ENCODE results near the gene UGT1A6.

UGT1A6 gene

DNA sequence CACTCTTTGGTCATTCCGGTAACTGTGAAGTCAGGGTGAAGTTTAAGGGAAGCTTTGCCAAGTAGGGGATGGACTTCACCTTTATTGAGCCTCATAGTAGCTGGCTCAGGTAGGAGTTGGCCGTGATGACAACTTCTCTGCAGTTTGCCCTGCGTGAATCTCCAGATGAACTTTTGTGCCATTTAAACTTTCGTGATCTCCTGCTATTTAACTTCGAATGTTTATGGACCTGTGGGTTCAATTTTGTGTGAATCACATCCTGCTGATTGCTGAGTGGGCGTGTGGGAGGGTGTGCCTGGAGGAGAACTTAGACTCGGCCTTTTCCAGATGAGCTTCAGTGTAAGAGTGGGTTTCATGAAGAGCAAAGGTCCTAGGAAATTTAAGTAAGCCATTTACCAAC lies 71.6 kb downstream of the UGT1A6 start:
- DNase-seq (ENCODE audit: low spot score): peak; percentile 26
- FAIRE-seq: no peak

DNA sequence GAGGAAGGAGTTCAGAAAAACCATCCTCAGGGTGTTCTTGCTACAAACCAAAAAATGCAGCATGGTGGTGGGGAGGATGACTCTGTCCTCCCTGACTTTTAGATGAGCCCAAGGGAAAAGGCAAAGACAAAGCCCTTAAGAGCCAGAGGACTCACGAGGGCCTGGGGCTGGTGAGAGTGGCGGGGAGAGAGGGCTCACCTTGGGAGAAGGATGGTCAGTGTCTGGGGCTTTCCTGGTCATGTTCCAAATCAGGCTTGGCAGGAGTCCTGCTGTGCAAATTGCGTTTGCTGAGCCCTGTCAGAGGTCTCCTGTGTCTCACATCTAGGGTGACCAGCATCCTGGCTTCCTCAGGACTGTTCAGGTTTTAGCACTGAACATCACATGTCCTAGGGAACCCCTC lies 72.1 kb downstream of the UGT1A6 start:
- DNase-seq (ENCODE audit: low spot score): no peak
- no peak for FAIRE-seq

DNA sequence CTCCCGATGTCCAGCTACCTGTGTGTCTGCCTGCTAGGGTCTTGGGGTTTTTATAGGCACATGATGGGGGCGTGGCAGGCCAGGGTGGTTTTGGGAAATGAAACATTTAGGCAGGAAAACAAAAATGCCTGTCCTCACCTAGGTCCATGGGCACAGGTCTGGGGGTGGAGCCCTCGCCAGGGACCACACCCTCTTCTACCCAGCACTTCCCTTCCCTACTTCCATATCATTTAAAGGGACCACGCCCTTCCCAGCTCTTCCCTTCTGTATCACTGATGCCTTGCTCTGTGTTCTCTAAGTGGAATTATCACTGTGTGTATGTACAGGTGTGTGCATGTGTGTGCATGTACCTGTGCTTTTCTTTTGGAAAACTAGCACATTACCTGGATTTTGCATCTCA lies 73.7 kb downstream of the UGT1A6 start:
- FAIRE-seq (no peak), DNase-seq (ENCODE audit: low spot score) (no peak)

DNA sequence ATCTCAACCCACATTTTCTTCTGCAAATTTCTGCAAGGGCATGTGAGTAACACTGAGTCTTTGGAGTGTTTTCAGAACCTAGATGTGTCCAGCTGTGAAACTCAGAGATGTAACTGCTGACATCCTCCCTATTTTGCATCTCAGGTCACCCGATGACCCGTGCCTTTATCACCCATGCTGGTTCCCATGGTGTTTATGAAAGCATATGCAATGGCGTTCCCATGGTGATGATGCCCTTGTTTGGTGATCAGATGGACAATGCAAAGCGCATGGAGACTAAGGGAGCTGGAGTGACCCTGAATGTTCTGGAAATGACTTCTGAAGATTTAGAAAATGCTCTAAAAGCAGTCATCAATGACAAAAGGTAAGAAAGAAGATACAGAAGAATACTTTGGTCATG lies 75.4 kb downstream of the UGT1A6 start:
- DNase-seq (ENCODE audit: low spot score): no peak
- no peak for FAIRE-seq

DNA sequence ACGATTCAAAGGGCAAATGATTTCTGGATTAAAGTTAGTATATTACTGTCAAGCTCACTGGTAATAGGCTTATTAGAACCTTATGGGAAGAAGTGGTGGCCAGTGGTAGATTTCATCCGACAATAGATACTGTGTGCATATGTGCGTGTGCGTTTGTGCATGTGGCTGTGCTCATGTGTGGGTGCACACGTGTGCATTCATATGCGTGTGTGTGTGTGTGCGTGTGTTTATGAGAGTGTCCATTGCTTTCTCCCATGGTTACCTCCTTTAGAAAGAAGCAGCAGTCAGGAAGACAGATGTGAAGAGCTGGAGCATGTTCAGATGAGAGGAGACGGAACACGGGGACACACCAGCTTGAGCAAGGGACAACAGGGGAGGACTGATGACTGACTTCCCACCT lies 76.6 kb downstream of the UGT1A6 start:
- no peak for DNase-seq (ENCODE audit: low spot score)
- no peak for FAIRE-seq

DNA sequence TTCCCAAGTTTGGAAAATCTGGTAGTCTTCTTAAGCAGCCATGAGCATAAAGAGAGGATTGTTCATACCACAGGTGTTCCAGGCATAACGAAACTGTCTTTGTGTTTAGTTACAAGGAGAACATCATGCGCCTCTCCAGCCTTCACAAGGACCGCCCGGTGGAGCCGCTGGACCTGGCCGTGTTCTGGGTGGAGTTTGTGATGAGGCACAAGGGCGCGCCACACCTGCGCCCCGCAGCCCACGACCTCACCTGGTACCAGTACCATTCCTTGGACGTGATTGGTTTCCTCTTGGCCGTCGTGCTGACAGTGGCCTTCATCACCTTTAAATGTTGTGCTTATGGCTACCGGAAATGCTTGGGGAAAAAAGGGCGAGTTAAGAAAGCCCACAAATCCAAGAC lies 79.5 kb downstream of the UGT1A6 start:
- DNase-seq (ENCODE audit: low spot score): no peak
- FAIRE-seq: no peak

DNA sequence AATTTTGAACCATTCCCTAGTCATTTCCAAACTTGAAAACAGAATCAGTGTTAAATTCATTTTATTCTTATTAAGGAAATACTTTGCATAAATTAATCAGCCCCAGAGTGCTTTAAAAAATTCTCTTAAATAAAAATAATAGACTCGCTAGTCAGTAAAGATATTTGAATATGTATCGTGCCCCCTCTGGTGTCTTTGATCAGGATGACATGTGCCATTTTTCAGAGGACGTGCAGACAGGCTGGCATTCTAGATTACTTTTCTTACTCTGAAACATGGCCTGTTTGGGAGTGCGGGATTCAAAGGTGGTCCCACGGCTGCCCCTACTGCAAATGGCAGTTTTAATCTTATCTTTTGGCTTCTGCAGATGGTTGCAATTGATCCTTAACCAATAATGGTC lies 79.9 kb downstream of the UGT1A6 start:
- FAIRE-seq: no peak
- DNase-seq (ENCODE audit: low spot score): no peak

DNA sequence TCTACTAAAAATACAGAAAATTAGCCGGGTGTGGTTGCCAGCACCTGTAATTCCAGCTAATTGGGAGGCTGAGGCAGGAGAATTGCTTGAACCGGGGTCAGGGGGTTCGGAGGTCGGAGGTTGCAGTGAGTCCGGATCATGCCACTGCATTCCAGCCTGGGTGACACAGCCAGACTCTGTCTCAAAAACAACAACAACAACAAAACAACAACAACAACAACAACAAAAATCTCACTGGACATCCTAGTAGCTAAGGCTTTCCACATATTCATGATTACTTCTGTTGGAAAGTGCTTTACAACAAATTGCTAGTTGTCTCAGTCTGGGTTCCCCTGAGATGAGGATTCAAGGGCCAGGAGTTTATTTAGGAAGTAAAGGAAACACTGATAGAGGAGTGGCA lies 81.2 kb downstream of the UGT1A6 start:
- DNase-seq (ENCODE audit: low spot score) (no peak), FAIRE-seq (no peak)

DNA sequence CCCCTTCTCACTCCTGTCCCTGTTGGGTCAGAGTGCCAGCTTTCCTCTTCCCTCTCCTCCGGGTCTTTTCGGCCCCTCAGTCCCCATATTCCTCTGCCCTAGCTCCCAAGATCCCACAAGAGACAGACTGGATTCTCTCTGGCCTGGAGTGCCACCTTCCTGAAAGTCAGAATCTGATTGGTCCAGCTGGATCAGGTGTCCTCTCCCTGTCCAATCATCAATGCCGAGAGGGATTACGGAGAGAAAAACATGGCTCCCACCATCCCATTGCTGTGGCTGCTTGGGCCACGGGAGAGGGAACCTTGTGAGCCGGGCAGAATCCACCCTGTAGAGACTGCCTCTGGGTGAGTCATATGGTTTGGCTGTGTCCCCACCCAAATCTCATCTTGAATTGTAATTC lies 82.7 kb downstream of the UGT1A6 start:
- no peak for DNase-seq (ENCODE audit: low spot score)
- FAIRE-seq: no peak

DNA sequence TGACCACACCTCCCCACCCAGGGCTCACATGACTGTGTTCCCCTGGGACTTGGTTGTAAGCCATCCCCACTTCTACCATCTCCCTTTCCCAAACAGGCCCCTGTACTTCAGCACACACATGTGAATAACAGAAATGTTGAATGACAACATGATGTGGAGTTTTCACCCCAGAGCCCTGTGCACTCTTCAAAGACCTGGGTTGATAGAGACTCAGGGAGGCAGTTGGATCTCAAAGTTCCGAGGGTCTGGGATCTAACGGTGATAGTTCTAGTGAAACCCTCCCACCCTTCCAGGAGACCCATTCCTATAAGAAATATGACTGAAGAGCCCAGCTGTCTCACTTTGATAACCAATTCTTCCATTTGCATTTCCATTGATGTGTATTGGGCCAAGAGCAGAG lies 85.3 kb downstream of the UGT1A6 start, which contains the start of gene MROH2A:
MROH2A (plus strand) TSS at position 301 of the 400 bp plus-strand sequence. CDS start 1,029 bp downstream, outside the sequence.
- DNase-seq (ENCODE audit: low spot score): no peak
- no peak for FAIRE-seq

DNA sequence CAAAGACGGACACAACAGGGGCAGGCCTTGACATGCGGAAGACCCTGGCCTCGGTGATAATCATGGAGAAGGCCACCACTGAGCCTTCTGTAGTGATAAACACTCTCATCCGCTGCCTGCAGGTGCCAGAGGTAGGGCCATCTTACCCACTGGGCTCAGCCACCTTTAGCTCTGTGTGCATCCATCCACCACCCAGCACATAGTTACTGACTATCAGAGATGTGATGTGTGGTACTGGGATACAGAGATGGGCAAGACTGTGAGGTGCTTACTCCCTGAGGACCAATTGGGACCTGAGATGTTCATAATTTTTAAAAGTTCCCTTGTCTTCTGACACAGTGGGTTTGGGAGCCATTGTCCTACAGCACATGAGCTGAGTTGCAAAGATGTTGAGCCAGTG lies 87.0 kb downstream of the UGT1A6 start:
- no peak for FAIRE-seq

DNA sequence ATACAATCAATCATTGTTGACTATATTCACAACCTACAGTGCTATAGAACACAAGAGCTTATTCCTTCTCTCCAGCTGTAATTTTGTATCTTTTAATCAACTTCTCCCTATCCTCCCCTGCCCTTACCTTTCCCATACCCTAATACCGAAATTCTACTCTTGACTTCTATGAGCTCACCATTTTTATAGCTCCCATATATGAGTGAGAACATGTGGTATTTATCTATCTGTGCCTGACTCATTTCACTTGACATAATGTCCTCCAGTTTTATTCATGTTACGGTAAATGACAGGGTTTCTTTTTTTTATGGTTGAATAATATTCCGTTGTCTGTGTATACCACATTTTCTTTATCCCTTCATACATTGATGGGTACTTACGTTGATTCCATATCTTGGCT lies 88.1 kb downstream of the UGT1A6 start:
- FAIRE-seq: no peak
- no peak for DNase-seq (ENCODE audit: low spot score)

More for the DNA sequence above, 87.0 kb downstream of the UGT1A6 start:
- no peak for DNase-seq (ENCODE audit: low spot score)

DNA sequence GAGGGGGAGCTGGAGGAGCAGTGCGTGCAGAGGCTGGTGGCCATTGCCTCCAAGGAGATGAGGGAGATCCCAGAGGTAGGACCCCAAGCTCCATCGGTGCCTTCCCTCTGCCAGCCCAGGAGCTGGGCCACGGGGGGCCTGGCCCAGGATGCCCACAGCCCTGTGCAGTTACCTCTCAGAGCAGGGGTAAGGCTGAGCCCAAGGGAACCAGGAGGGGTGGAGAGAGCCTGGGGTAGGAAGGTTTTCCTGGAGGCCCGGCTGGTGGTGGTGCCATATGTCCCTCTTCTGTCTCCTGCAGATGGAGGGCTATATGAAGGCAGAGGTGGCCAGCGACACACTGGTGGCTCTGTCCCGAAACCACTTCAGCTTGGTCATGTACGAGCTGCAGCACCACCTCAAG lies 96.9 kb downstream of the UGT1A6 start:
- no peak for DNase-seq (ENCODE audit: low spot score)
- FAIRE-seq: no peak

DNA sequence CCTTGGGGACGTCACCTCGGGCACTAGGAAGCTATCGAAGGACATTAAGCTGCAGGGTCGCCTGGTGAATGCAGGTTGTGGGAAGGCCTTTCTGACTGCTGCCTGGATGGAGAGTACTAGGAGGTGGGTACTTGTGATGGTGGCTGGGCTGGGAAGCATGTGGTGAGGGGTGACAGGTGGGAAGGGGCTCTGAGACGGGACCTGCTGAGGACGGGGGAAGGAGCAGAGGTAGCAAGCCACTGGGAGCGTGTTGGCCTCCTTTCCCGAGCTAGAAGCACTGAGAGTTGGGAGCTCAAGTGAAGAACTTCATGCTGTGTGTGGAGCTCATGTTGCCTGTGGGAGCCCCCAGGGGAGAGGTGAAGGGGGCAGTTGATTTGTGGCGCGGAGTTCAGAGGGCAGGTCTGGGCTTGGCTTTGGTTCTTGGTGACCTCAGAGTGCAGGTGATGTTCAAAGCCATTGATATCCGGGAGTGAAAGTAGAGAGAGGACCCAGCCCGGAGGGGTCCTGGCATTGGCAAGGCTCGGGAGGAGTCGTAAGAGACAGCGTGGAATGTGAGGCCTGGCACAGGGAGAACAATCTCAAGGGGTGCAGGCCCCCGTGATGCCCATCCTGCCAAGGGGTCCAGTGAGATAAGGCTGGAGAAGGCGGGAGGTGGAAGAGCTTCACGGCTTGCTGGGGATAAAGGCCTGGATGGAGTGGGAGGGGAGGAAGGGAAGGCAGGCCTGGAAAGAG lies 98.6 kb downstream of the UGT1A6 start:
- no peak for DNase-seq (ENCODE audit: low spot score)
- no peak for FAIRE-seq

DNA sequence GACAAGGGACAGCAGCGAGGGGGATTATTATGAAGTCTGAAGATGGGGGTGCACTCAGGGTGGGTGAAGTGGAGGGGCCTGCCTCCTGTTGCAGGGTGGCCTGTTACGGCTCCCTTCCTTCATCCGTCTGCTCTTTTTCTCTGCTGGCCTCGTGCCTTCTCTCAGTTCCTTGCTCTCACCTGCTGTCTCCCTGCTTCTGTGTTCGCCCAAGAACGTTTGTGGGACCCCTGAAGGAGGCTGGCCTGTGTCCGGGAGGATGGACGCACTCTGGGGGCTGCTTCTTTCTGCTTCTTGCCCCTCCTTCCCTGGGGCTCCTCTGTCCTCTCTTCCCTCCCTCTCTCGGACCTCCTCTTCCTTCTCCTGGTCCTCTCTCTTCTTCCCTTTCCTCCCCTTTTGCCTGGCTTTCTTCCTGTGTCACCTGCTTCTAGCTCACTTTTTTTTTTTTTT lies 99.2 kb downstream of the UGT1A6 start:
- FAIRE-seq (no peak), DNase-seq (ENCODE audit: low spot score) (no peak)

DNA sequence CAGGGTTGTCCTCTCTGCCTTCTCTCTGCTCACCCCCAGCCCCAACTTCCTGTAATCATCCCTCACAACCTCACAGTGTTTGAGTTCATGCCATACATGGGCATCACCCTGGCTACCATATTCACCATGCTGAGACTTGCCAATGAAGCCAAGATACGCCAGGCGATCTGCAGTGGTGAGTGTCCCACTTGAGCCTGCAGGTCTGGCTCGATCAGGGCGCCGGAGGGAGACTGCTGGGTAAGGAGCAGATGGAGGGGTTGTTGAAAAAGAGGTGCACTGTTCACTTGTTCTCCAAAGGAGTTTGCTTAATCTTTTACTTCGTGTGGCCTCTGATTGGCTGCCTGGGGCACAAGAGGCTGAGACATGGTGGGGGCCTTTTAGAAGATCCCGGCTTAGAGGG lies 100.0 kb downstream of the UGT1A6 start:
- FAIRE-seq: no peak
- DNase-seq (ENCODE audit: low spot score): no peak

DNA sequence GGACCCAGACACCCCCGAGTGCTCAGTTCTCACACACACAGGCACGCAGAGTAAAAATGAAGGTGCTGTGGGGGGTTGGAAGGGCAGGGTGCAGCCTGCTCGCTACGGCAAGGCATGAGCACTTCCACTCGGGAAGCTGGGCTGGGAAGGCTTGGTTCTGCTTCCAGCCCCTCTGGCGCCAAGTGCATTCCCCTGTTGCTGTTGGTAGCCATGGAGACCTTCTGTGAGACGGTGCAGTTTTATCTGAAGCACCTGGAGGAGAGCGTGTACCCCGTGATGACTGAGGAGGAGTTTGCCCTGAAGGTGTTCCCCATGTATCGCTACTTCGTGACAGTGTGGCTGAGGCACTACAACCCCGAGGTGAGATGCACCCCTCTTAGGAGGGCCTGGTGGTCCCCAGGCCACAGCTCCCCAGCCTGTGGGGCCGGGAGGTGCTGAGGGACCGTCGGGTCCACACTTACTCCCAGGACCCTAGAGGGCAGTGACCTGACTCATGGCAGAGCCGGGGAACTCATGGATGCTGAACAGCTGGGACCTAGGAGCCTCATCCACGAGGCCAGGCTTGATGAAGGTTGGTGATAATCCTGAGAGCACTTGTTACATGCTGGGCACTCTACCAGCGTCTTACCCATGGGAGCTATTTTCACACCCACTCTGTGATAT lies 100.9 kb downstream of the UGT1A6 start:
- DNase-seq (ENCODE audit: low spot score) (no peak), FAIRE-seq (no peak)

DNA sequence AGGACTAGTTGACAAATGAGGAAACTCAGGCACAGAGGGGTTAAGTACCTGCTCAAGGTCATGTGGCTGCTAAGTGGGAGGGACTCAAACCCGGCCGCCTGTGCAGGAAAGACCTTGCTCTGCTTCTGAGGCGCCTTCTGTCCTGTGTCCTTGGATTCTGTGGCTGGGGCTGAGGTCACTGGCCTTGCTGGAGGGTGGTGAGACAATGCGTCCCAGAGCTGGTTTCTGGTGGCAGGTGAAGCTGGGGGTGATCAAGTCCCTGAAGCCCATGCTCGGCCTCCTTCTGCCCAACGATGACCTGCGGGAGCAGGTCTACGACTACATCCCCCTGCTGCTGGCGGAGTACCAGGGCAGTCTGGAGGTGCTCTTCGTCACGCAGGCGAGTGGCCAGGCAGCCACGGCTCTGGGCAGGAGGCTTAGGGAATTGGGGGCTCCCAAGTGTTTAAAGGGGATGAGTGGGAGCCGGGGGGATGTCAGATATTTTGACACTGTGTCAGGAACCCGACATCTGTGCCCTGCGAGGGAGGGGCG lies 101.5 kb downstream of the UGT1A6 start:
- DNase-seq (ENCODE audit: low spot score) (no peak), FAIRE-seq (no peak)

DNA sequence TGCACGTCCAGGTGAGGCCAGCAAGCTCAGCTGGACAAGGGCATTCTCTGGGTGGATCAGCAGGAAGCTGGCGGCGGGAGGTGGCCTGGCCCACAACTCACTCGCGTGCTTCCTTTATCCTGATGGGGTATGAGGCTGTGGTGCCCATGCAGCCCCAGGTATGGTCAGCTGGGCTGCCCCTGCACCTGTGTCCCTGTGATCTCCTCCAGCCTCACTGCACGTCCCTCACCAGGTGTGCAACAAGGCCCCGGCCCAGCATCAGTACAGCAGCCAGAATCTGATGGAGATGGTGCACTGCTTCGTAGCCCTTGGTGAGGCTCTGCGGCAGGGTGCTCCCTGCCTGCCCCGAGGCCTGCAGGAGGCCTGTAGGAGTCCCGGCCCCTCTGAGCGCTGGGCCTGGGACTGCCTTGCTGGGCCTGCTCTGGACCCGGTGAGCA lies 103.1 kb downstream of the UGT1A6 start:
- DNase-seq (ENCODE audit: low spot score): no peak
- FAIRE-seq: no peak

DNA sequence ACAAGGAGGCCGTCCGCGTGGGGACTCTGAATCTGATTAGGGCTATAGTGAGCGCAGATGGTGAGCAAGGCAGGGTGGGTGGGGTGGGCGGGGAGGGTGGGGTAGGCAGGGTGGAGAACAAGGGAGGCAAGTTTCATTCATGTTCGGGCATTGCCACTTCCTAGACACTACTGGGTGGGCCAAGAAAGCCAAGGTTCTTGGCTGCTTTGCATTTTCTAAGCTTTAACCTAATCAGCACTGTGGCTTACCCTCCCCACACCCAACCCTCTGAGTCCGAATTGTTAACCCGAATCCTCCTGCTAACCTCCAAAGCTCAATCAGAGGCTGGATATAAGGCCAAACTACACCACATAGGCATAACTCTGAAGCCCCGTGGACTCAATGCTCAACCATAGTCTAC lies 103.6 kb downstream of the UGT1A6 start:
- no peak for FAIRE-seq
- DNase-seq (ENCODE audit: low spot score): no peak

DNA sequence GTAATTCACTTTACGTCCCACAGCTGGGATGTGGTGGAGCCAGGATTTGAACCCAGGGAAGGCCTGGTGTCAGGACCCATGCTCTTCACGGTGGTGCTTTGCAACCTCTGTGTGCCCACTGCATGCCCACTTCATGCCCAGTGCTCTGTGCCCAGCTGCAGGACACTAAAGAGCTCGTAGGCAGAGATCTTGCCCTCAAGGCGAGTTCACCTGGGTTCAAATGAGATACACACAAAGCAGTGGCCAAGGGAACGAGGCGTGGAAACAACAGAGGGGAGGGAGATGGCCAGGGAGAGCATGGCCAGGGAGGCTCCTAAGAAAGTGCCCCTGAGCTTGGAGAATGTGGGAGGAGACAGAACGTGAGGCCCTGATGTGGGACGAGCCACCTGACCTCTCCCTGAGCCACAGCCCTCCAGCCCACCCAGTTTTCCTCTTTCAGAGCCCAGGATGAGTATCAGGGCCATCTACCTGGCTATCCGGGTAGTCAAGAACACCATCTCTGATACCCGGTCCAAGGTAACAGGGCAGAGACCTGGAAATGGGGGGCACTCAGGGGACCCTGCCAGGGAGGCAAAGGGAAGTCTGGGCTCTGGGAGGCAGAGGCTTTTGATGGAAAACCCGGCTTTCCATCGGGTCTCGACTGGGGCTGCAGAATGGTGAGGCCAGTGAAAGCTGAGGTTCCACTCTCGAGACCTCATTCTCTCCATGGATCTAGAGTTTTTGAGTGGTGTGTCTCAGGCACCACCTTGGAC lies 105.8 kb downstream of the UGT1A6 start:
- no peak for DNase-seq (ENCODE audit: low spot score)
- no peak for FAIRE-seq

DNA sequence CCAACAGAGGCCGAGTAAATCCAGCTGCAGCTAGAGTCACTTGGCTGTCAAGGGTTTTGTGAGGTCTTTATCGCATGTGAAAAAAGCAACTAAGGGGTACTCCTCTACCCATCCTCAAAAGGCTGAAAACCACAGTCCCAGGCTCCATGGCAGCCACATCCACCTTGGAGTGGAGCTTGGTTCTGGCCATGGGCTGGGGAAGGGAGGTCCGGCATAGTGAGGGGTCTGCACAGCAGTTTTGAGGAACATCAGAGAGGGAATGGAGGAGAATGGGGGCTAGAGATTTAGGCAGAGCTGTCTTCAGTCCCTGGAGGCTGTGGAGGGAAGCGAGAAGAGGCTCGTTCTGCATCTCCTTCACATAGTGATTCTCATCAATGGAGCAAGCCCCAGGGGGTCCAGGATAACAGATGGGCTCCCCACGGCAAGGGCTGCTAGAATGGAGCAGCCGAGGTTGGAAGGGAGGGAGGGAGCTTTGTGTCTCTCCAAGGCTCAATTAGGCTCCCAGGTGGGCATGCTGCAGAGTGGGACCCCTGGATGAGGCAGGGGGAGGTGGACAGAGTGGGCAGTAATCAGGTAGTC lies 106.5 kb downstream of the UGT1A6 start:
- DNase-seq (ENCODE audit: low spot score) (no peak), FAIRE-seq (no peak)

All from urothelium cell line (cell line).